Kidney (tissue), 22 donors: Measurements from ENCODE around the gene CELA3A. TPM values are rescaled to one million over a fixed set of nuclear protein-coding genes. Genes with fewer than 3 reads are reported as not detected.

Experiments
- DNase-seq, 5 donors: peaks; one replicate each; pipeline ENCODE4 v3.0.0-alpha.2; 2013 to 2020
- FAIRE-seq: peaks from 2 replicates; lab custom pipeline; 2012; peaks lifted over from hg19 to GRCh38; lab: Jason Lieb, UNC
- H3K27ac ChIP-seq, 2 donors: one replicate each; pipeline ENCODE4 v1.7.0; 2013; ENCODE audit warnings: low read depth in 2 of 2, low read length in 2 of 2, inconsistent platforms in 1 of 2
- H3K27me3 ChIP-seq: one replicate; pipeline ENCODE4 v1.7.1; 2013; ENCODE audit warnings: low read length, inconsistent platforms; ENCODE audit not compliant: control insufficient read depth, insufficient read depth
- H3K36me3 ChIP-seq, 3 donors: one replicate each; pipeline versions ENCODE4 v1.7.0 to v1.7.1; 2013; ENCODE audit warnings: low read length in 3 of 3, control low read depth in 1 of 3, inconsistent platforms in 1 of 3; ENCODE audit not compliant: insufficient read depth in 3 of 3, control insufficient read depth in 2 of 3
- H3K4me1 ChIP-seq, 3 donors: one replicate each; pipeline versions ENCODE4 v1.7.0 to v1.7.1; 2013; ENCODE audit warnings: low read length in 3 of 3, inconsistent platforms in 1 of 3, low read depth in 1 of 3; ENCODE audit not compliant: control insufficient read depth in 2 of 3, insufficient read depth in 2 of 3
- H3K4me3 ChIP-seq, 3 donors: one replicate each; pipeline versions ENCODE4 v1.7.0 to v1.8.1; 2013; ENCODE audit warnings: low read length in 3 of 3, control low read depth in 1 of 3, inconsistent platforms in 1 of 3
- H3K9ac ChIP-seq, 3 donors: one replicate each; pipeline versions ENCODE4 v1.7.0 to v1.7.1; 2013; ENCODE audit warnings: low read length in 3 of 3, control low read depth in 1 of 3, inconsistent platforms in 1 of 3
- H3K9me3 ChIP-seq, 3 donors: one replicate each; pipeline versions ENCODE4 v1.7.0 to v1.7.1; 2013; ENCODE audit warnings: low read length in 3 of 3, control low read depth in 1 of 3, inconsistent platforms in 1 of 3; ENCODE audit not compliant: control insufficient read depth in 2 of 3, insufficient read depth in 1 of 3
- CTCF ChIP-seq: IDR thresholded peaks from 3 replicates; pipeline ENCODE4 v1.5.1; 2012; ENCODE audit warnings: mild to moderate bottlenecking, moderate library complexity, borderline replicate concordance; ENCODE audit not compliant: insufficient read depth; ENCODE audit errors: extremely low read depth
- intact Hi-C: fragments of 100-400 bp; cut with DNase I; formaldehyde crosslinking; loops from one replicate; pipeline ENCODE4 v1.11.1; 2022
- long read RNA-seq, 10 donors: library from polyadenylated mRNA in 1 of 10; unstranded in 1 of 10; transcript quantifications; one replicate each; pipeline ENCODE4 v2.0.0 and lab custom pipeline, GENCODE V29; 2021 to 2026
- polyA plus RNA-seq: library from polyadenylated mRNA; stranded (reverse); fragments of 350-450 nt; fragmentation: Illumina TruSeq; extraction: RNeasy Lipid Tissue Mini Kit (QIAGEN cat#74804); gene quantifications from one replicate; pipeline ENCODE4 v1.2.3, GENCODE V29; 2014; ENCODE audit warnings: low read depth, low replicate concordance; ENCODE audit not compliant: insufficient read depth
- total RNA-seq: library from RNA; stranded (reverse); fragmentation: NEBNext Ultra II Directional; extraction: Animal tissue kit (Norgen Biotek cat#: 25700); gene quantifications from one replicate; pipeline ENCODE4 v1.2.1, GENCODE V29; 2021
- donor health status: control.
- donor health status: control.
- donor health status: control.
- donor health status: control.
- donor health status: control.
- donor health status: DM: yes; HTN: yes; CAD: no.
- donor health status: Normal renal cell carcinoma (clear cell type).

CELA3A gene
- total RNA-seq (not detected), polyA plus RNA-seq (not detected)
- long read RNA-seq, donor 1 = 0 reads
- long read RNA-seq, donor 2 = 0 reads
- long read RNA-seq, donor 3 = 0 reads
- long read RNA-seq, donor 4 = 0 reads
- long read RNA-seq, donor 5 = 0 reads
- long read RNA-seq, donor 6 = 0 reads
- long read RNA-seq, donor 7 = 0 reads
- long read RNA-seq, donor 8 = 0 reads
- long read RNA-seq, donor 9 = 0 reads
- long read RNA-seq, donor 10 = 0 reads

GRCh38 chr1:22001409-22001808, at the start of gene CELA3A:
Gene CELA3A (plus strand): TSS chr1:22001657. CDS start chr1:22001675, 18 bp downstream.
- FAIRE-seq (no peak), DNase-seq (peak in 1 of 5 donors; percentile 32)
- intact Hi-C loops = no loop called here
- no peaks in the 10 kb centered on the region for H3K9me3 ChIP-seq
- no peaks in the 10 kb centered on the region for H3K36me3 ChIP-seq
- no peak for TF ChIP-seq CTCF
- no peak within 1 kb of the TSS for H3K9ac ChIP-seq
- no peaks in the 10 kb centered on the region for H3K27me3 ChIP-seq
- no peak within 1 kb of the TSS for H3K4me3 ChIP-seq
- H3K27ac ChIP-seq = no peak within 1 kb of the TSS
- no peaks in the 10 kb centered on the region for H3K4me1 ChIP-seq

GRCh38 chr1:21952786-21953520, 48.5 kb upstream of the CELA3A start:
- intact Hi-C loops = no loop called here
- no peak for TF ChIP-seq CTCF
- Histone ChIP-seq H3K27me3 (no peaks in the 10 kb centered on the region), H3K27ac (no peak overlapping the region), H3K4me3 (no peak overlapping the region), H3K9ac (no peak overlapping the region), H3K9me3 (no peaks in the 10 kb centered on the region), H3K36me3 (no peaks in the 10 kb centered on the region), H3K4me1 (peaks cover 0 to 12% (median 12%) of the 10 kb centered on the region in 3 donors)
- DNase-seq (no peak), FAIRE-seq (no peak)

- H3K9ac ChIP-seq = no peak overlapping the region
- no peak for DNase-seq
Observed at GRCh38 chr1:21955058-21955457, 46.4 kb upstream of the CELA3A start.

More at GRCh38 chr1:21955058-21955457, 46.4 kb upstream of the CELA3A start:
- H3K36me3 ChIP-seq = no peaks in the 10 kb centered on the region
- no peak overlapping the region for H3K4me3 ChIP-seq
- intact Hi-C loops = no loop called here
- FAIRE-seq = no peak
- H3K27ac ChIP-seq = no peak overlapping the region
- no peaks in the 10 kb centered on the region for H3K9me3 ChIP-seq
- H3K27me3 ChIP-seq = no peaks in the 10 kb centered on the region
- H3K4me1 ChIP-seq = peaks cover 0 to 12% (median 12%) of the 10 kb centered on the region in 3 donors
- TF ChIP-seq CTCF = no peak
